Hypothalamus (tissue), 51 donors: ENCODE results near the gene RAP1GAP2.
"Not testable (repeated sequence)": the region's sequence is repeated elsewhere in the genome, so short reads cannot be mapped to it uniquely, and the experiment has no call there.

Source experiments
- DNase-seq, 51 donors: peaks; one replicate each; lab custom pipeline; 2025; lab: John Stamatoyannopoulos, UW

RAP1GAP2 gene

GRCh38 chr17:3073850-3074249 is 277.6 kb downstream of the RAP1GAP2 start:
- DNase-seq: not testable (repeated sequence)
